Endometrium (tissue), 2 donors: ENCODE data around the gene SRGAP3.

ENCODE experiments used
- FAIRE-seq: peaks from 2 replicates; lab custom pipeline; 2012; peaks lifted over from hg19 to GRCh38; lab: Jason Lieb, UNC
- donor health status: control.
- donor health status: control.

SRGAP3 gene

GRCh38 chr3:8983591-8983990, 265.9 kb downstream of the SRGAP3 start:
- FAIRE-seq: no peak

- no peak for FAIRE-seq
Measured at GRCh38 chr3:8983026-8983425, 266.4 kb downstream of the SRGAP3 start.

GRCh38 chr3:8982509-8982908, 266.9 kb downstream of the SRGAP3 start:
- no peak for FAIRE-seq

- no peak for FAIRE-seq
Measured at GRCh38 chr3:8981700-8982099, 267.7 kb downstream of the SRGAP3 start.

- no peak for FAIRE-seq
Measured at GRCh38 chr3:8981296-8981695, 268.1 kb downstream of the SRGAP3 start.

GRCh38 chr3:8980756-8981257, 268.6 kb downstream of the SRGAP3 start:
- FAIRE-seq: no peak

- no peak for FAIRE-seq
Measured at GRCh38 chr3:8979262-8979661, 270.2 kb downstream of the SRGAP3 start.

GRCh38 chr3:8978551-8978950, 270.9 kb downstream of the SRGAP3 start:
- FAIRE-seq: no peak

GRCh38 chr3:8976540-8977182, 272.8 kb downstream of the SRGAP3 start:
- no peak for FAIRE-seq

GRCh38 chr3:8975081-8976020, 274.1 kb downstream of the SRGAP3 start:
- no peak for FAIRE-seq

- FAIRE-seq: no peak
Measured at GRCh38 chr3:8974458-8974857, 275.0 kb downstream of the SRGAP3 start.

- no peak for FAIRE-seq
Measured at GRCh38 chr3:8972639-8973038, 276.8 kb downstream of the SRGAP3 start.

GRCh38 chr3:8970971-8971589, 278.4 kb downstream of the SRGAP3 start:
- FAIRE-seq: peak; percentile 88

- no peak for FAIRE-seq
Measured at GRCh38 chr3:8969241-8969640, 280.2 kb downstream of the SRGAP3 start.

- FAIRE-seq: no peak
Measured at GRCh38 chr3:8968375-8968882, 281.0 kb downstream of the SRGAP3 start.

GRCh38 chr3:8967553-8967952, 281.9 kb downstream of the SRGAP3 start:
- no peak for FAIRE-seq

GRCh38 chr3:8966820-8967348, 282.6 kb downstream of the SRGAP3 start:
- no peak for FAIRE-seq

GRCh38 chr3:8966150-8966819, 283.2 kb downstream of the SRGAP3 start:
- FAIRE-seq: no peak

- no peak for FAIRE-seq
Measured at GRCh38 chr3:8964436-8965370, 284.7 kb downstream of the SRGAP3 start.

GRCh38 chr3:8963137-8963853, 286.2 kb downstream of the SRGAP3 start, which contains the start of gene RAD18:
Gene RAD18, minus strand, starts transcription at chr3:8963472. Its CDS starts 87 bp downstream, at chr3:8963385.
- peak; percentile 45 for FAIRE-seq
